SW480 (cell line): ENCODE measurements around the gene ASTN1.

Experiments
- DNase-seq: peaks from one replicate; pipeline ENCODE4 v3.0.0-alpha.2; 2016; ENCODE audit warnings: low spot score

ASTN1 gene

DNA sequence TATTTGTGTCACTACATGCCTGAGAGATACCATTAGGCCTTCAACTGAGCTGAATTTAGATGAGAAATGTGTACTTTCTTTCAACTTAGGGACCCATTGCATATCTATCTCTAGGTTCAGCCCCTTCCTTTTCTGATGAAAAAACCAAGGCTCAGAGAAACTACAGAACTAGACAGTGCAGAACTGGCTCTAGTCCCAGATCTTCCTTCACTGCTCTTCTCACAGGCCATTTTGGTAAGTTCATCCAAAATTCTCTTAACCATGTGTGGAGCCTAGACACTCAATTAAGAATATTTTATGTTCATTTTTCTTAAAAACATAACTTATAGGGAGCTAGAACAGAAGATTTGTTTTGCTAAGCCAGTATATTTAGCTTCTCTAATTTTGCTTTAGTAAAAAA is 128.9 kb downstream of the ASTN1 start:
- no peak for DNase-seq

DNA sequence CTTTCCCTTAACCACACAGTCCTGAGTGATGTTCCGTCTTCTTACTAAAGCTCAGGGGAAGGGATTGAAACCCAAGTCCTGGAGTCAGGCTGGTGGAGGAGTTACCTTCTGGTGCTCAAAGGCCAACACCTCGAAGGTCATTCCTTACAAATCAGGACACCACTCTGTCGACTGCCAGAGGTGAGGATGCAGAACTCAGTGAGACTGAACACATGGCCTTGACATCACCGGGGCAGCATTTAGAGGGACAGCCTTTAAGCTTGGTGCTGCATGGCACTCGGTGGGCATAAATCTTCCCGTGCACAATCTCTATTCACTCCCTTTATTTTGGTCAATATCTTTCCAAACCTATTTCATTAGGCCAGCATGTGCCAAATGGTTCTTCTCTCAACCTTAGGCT is 130.9 kb downstream of the ASTN1 start:
- no peak for DNase-seq

DNA sequence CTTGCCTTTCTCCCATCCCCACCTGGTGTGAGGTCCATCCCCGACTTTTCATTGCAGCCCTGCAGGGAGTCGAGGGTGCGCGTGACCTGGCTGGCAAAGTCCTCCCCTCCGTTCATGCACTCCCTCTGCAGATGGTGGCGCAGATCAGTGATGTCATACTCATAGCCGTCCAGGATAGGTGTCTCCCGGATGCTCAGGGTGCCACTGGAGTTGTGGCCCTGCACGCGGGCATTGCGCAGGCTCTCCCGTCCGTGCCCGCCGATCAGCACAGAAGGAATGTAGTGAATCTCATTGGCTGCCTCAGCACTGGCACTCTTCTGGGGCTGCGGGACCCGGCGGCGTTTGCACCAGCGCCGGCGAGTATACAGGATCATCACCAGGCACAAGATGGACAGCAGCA is 132.1 kb downstream of the ASTN1 start:
- no peak for DNase-seq

DNA sequence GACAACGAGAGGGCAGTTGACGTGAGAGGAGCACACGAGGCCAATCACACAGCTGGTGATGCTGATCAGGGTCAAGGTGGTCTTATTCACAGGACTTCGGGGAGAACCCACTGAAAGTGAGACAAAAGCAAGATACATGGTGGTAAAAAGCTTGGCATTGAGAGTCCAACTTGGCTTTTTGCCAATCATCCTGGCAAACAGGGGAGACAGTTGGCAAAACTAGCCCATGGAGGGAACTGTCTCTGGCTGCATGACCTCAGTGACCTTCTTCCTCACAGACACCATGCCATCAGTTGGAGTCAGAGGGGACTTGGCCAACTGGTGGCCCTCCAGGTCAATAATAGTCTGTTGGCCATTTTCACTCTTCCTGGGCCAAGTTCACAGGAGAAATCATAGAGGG is 139.9 kb downstream of the ASTN1 start:
- DNase-seq, result no peak

DNA sequence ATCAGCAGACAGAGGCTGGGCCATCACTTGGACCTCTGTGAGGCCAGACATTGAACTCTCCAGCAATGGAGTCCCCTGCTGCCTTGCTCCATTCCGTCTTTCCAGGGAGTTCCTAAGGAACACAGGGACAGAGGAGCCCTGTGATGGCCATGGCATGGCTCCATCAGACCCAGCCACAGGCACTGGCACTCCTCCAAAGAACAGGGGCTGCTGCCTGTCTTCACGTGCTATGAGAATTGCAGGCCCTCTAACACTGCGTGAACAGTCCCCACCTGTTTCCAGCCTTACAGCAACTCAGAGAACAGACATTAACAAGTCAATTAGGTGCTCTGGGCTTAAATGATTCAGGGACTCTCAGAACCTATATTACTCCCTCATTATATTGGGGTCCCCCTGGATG is 140.8 kb downstream of the ASTN1 start:
- no peak for DNase-seq

DNA sequence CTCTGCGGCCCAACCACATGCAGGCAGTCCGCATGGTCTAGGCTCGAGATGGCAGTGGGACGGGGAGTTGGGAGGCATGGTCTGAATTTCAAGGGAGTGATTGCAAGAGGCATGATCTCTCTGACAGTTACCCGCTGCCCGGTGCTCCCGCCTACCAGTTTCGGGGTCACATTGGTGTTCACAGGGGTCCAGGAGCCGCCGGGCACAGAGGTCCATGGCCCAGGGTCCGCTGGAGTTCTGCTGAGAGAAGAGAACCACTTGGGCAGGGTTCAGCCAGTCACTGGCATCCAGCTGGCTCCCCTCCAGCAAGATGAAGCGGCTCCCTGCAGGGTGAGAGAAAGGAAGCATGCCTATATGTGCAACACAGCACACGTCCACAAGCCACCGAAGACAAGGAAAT is 141.3 kb downstream of the ASTN1 start:
- no peak for DNase-seq

DNA sequence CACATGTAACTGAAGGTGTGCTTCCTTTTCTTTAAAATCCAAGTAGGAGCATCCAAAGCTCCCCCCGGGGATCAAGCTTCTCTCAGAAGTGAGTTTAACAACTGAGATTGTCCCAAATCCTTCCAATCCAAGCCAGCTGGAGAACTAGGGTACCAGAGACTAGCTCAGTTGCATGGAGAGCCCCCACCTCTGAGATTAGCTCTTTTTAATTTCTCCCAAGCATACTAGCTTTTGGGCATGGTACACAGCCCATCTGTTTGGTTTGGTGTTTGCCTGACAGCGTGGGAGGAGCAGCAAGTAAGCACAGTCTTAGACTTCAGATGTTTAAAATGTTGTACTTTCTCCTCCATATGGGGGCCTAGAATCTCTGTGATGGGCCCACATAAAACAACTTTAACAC is 142.8 kb downstream of the ASTN1 start:
- DNase-seq, result no peak

DNA sequence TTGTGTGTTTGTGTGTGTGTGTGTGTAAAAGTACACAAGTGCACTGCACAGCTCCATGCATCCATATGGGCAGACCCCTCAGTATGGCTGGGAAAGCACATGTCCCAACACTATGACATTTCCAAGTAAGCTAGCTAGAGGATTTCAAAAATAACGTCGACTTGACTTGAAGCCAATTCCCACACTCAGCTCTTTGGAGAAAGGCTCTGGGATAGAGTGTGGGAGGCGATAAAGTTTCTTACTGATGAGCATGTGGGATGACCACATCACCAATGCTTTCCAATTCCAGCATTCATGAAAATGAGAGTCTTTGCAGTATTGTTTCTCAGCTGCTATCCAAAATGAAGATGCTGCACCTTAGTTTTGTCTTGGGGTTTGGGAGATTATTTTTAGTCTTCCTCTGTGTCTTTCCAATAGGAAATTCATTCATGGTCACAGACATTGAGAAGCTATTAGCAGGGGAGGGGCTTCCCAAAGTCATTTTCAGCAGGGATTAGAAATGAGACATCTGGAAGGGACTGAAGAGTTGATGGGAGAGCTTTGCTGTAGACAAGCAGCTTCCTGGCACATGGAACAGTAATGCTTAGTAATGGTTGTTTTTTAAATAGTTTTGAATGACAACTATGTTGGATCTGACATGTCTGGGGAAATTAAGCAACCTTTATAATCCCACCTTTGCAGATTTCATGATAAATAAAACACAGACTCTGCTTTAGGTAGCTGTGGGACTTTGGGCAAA is 143.5 kb downstream of the ASTN1 start:
- no peak for DNase-seq

DNA sequence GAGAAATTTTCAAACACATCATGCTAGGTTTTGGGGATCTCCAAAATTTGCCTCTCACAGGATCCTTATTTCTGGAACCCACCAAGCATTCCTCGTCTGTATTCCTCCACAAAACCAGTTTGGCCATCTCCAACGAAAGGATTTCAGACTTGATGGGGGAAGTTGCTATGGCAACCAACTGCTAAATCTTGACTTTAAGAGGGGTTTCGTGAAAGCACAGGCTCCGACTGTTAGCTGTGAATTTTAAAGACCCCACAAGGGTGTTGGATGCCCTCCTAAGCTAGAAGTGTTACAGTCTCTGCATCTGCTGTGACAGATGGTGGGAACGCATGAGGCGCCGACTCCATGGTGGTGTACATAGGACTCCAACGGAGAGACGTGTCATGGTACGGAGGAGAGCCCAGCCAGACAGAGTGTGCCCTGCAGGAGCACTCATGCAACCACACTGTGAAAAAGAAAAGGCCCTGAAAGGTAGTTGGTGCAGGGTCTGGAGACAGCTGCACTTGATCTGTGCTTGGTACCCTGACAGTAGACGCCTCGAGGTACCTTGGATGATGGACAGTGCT is 147.1 kb downstream of the ASTN1 start:
- no peak for DNase-seq

DNA sequence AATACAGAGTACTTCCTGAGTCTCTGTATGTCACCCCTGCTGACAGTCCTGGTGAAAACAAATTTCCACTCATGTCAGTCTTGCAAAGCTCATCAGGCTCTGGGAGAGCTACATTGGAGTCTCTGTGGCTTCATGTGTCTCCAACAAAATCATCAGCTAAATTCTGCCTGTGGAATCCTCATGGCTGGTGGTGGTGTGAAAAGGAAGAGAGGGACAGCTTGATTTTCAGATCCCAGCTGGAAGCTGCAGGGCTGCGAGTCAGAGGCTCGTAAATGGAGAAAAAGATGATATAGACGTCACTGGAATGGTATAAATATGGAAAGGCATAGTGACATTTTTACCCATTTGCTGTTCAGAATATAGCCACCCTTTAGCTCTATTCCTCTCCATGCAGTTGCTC is 150.2 kb downstream of the ASTN1 start:
- no peak for DNase-seq

DNA sequence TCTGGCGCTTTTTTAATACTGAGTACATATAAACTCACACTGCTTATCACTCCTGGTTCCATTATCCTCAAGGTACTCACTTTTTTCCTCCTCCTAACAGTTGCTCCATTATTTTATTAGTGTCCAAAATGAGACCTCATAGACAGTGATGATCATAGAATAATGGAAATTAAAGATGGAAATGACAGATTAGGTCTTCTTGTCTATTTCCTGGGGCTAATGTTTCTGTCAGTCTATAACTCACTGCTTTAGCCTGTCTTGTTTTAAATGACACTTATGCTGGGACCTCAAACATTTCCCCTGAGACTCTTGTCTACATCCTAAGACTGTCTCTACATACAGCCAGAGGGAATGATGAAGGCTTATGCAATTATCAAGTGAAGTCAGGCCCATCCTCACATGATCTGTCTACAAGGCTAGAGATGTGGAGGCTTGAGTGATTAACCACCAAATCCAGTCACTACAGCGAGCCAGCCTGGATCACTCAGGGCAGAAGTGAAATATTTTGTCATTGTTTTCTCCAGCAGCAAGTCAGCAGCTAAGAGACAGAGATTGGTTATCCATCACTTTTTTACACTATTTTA is 152.1 kb downstream of the ASTN1 start:
- no peak for DNase-seq

DNA sequence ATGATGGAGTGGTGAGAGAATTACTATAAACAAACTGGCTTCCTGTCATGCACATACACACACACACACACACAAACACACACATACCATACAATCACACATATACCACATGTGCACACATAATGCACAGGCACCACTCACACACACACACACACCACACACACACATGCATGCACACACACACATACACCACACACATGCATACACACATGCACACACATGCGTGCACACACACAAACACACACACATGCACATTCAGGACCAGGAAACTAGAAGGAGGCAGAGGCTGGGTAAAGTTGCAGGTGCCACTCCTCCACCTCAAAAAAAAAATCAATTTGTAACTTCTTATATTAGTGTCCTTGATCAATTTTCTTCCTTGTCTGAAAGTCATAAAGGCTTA is 153.0 kb downstream of the ASTN1 start:
- DNase-seq, result no peak

DNA sequence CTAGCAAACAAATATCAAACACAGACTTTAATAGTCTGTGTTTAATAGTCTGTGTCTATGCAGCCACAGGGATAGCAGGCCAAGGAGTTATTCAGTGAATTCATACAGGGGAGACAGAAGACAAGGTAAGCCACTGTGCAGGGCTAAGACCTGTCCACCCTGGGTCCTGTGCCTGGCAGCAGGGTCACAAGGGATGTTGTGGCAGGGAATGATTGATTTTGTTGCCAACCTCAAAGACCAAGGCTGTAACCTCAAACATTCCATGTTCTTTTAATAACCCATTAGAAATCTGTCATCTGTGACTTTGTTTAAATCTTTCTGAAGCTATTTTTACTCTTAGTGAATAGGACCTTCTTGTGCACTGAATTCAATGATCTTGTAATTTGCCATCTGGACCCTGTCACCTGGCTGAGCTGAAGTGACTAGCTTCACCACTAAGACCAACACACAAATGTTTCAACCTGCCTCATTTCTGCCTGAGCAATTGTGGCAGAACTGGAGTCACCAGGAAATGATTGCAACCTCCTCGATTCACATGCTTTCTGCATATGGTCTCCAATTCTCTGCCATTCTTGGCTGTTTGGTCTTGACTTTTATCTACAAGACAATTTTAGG is 154.2 kb downstream of the ASTN1 start:
- no peak for DNase-seq

DNA sequence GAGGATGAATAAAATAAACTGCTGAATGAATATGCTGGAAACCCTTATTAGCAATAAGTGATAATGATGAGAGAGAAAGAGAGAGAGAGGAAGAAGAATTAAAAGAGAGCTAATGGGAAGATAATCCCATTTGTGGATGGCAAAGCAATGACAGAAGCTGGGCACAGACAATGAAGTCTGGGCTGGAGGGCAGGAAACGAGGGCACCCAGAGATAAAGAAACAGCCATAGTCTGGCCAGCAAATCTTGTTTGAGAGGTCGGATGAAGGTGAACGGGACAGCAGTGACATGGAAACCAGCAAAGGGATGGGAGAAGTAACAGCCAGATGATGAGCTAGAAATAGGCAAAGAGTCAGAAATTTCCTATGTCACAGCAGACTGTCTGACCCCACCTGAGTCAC is 155.9 kb downstream of the ASTN1 start:
- DNase-seq, result no peak

DNA sequence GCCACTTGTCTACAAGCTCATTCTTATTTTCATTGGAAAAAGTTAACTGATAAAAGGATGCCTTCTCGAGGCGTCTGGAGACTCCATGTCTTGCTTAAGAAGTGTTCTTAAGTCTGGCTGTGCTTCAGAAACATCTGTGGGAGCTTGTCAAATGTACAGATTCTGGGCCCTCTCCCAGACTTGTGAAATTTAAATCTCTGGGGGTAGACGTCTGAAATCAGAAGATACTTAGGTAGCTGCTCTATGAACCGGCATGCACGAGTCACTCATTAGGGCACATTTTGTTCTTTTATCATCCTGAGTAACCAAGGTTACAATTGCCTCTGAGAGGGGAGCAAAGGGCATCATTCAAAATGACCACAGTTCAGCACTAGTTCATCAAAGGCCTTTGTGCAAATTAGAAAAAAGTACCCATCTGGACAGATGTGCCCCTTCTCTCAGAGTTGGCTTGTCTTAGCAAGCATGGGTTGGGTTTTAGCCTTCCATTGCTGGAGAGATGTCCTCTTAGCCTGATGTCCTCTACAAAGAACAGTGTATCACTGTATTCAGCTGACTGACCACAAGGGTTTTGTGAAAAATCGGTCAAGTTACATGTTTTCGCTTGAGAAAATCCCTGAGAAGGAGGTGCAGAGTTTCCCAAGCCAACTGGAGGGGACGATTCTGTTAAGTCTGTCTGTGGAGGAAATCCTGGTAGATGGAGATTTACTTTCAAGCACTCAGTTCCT is 156.9 kb downstream of the ASTN1 start:
- no peak for DNase-seq

DNA sequence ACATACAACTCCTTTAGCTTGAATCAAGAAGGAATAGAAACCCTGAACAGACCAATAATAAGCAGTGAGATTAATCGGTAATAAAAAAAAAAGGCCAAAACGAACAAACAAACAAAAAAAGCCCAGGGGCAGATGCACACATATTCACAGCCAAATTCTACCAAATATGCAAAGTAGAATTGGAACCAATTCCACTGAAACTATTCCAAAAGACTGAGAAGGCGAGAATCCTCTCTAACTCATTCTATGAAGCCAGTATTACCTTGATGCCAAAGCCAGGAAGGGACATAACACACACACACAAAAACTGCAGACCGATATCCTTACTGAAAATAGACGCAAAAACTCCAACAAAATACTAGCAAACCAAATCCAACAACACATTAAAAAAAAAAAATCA is 161.6 kb downstream of the ASTN1 start:
- no peak for DNase-seq

DNA sequence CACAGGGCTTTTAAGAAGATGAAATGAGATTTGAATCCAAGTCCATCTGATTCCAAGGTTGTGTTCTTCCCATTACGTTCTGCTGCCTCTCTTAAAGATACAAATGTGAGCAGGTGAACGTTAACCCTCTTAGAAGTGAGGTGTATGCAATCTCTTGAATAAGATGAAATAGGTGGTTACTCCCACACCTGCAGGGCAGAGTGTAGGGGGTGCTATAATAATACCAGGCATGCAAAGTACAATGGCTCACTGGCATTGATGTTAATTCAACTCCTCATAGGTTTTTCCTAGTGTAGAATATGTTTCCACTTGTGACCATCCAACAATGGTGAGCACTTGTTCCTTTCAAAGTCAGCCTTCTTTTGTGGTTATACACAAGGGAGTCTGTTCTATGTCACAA is 163.0 kb downstream of the ASTN1 start:
- no peak for DNase-seq

DNA sequence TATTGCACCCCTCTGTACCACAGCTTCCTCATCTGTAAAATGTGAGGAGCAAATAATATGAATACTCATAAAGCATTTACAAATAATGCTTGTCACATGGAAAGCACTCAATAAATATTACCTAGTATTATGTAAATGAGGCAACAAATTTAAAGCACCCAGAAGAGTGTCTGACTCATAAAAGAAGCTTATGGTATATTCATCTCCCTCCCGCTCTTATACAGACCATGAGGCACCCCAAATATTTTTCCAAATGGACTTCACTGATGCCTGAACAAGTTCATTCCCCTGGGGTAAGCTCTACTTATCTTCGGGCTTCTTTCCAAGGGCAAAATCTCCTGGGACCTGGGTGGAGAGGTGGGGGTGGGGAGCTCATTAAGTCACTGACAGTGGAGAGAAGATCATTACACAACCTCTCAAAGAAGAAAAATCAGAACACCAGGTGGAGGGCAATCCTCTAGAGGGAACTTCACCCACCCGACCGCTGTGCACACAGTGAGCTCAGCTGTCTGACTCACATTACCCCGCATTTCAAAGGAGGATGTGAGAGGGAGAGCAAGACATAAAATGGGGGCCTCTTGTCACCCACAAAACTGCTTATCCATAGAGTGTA is 166.2 kb downstream of the ASTN1 start:
- DNase-seq, result no peak

DNA sequence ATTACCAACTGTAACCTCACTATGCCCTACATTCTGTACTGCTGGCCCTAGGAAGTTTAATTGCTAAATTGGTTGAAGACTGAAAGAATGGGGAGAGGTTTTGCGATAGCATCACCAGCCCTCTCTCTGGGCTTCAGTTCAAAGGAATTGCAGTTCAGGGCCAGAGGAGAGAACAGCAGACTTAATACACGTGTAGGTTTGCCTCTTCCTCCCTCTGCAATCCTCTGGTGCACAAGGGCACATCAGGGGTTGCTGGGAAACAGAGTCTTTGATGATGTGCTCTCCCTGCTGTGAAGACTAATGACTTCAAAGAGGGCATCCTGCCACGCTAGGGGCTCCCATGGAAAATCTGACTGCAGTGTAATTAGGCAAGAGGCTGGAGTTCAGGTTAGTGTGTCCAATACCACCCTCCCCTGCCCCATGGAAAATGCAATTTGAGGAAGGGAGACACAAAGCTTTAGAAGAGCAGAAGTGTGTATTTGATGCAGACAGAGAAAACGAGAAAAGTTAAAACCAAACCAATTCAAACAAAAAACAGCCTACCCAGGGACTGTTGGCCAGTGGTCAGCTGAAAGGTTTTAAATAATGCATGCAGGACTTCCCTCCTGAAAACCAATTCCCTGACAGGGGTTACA is 167.9 kb downstream of the ASTN1 start:
- DNase-seq, result peak; percentile 6

DNA sequence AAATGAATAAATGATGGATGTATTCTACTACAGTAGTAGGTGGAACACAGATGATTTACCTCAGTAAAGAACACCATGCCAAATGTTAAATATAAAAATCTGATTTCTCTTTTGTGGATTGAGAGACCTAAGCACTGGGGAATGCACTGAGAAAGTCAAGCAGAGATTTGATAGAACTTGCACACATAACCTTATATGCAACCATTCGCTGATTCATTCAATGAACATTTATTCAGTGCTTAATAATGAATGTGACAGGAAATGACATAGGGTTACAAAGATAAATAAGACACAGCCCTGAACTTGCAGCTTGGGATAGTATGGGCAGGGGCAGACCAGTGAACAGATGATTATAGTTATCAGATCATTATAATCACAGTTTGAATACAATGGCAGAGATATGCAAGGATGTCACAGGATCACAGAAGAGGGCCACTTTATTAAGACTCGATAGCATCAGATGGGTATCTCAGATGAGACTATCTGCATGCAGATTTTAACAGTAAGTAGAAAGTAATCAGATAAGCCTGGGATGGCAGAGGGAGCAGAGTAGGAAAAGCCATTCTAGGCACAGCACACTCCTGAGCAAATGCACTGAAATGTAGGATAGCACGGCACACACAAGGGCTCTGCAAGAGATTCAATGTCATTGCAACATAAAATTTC is 169.4 kb downstream of the ASTN1 start:
- no peak for DNase-seq

DNA sequence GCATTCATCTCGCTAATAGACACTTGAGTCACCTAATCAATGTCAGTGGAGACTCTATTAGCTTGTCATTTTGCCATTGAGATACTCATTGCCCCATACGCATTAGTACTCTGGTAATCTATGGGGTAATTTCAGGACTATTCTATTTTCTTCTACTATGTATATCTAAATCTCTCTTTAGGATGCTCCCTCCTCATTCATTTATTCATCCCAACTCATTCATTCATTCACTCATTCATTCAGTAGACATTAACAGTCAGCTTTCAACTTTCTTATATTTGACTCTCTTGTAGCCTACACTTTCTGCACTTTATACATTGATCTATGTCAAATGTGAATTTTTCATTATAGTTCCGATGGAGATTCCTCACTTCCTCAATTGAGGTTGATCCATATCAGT is 170.9 kb downstream of the ASTN1 start:
- no peak for DNase-seq
